ENCODE measurements around the gene KLHDC3. TPM values are rescaled to one million over a fixed set of nuclear protein-coding genes. Genes with fewer than 3 reads are reported as not detected.
"Not testable (repeated sequence)": the region's sequence is repeated elsewhere in the genome, so short reads cannot be mapped to it uniquely, and the experiment has no call there.

Gene KLHDC3
- total RNA-seq, 1 donor from 2014 or later = 70.8 TPM

GRCh38 chr6:42989923-42990322 is 24.1 kb upstream of the KLHDC3 start:
- no peak overlapping the region for H3K4me3 ChIP-seq (ENCODE audit: low read depth, low read length)
- DNase-seq (ENCODE audit: low read depth) = no peak
- TF ChIP-seq CTCF (conservative IDR thresholded peaks at IDR 0.05; ENCODE audit: low read depth, low read length) = no peak

GRCh38 chr6:42993445-42993844 is 20.6 kb upstream of the KLHDC3 start:
- no peak overlapping the region for H3K4me3 ChIP-seq (ENCODE audit: low read depth, low read length)
- TF ChIP-seq CTCF (conservative IDR thresholded peaks at IDR 0.05; ENCODE audit: low read depth, low read length) = no peak

GRCh38 chr6:42996513-42996912 is 17.5 kb upstream of the KLHDC3 start:
- TF ChIP-seq CTCF (conservative IDR thresholded peaks at IDR 0.05; ENCODE audit: low read depth, low read length) = peak; percentile 22
- H3K4me3 ChIP-seq (ENCODE audit: low read depth, low read length) = no peak overlapping the region
- no peak for DNase-seq (ENCODE audit: low read depth)

More at GRCh38 chr6:42993445-42993844, 20.6 kb upstream of the KLHDC3 start:
- no peak for DNase-seq (ENCODE audit: low read depth)

GRCh38 chr6:42998205-42998604 is 15.8 kb upstream of the KLHDC3 start:
- H3K4me3 ChIP-seq (ENCODE audit: low read depth, low read length); DNase-seq (ENCODE audit: low read depth): not testable (repeated sequence)

- no peak for TF ChIP-seq CTCF (conservative IDR thresholded peaks at IDR 0.05; ENCODE audit: low read depth, low read length)
Observed at GRCh38 chr6:43001843-43002242, 12.2 kb upstream of the KLHDC3 start.

GRCh38 chr6:43005844-43006243 is 8.2 kb upstream of the KLHDC3 start:
- no peak overlapping the region for H3K4me3 ChIP-seq (ENCODE audit: low read depth, low read length)
- no peak for TF ChIP-seq CTCF (conservative IDR thresholded peaks at IDR 0.05; ENCODE audit: low read depth, low read length)
- DNase-seq (ENCODE audit: low read depth) = no peak

More at GRCh38 chr6:43001843-43002242, 12.2 kb upstream of the KLHDC3 start:
- H3K4me3 ChIP-seq (ENCODE audit: low read depth, low read length) = no peak overlapping the region
- DNase-seq (ENCODE audit: low read depth) = no peak

GRCh38 chr6:43006251-43006650 is 7.8 kb upstream of the KLHDC3 start:
- no peak overlapping the region for H3K4me3 ChIP-seq (ENCODE audit: low read depth, low read length)
- DNase-seq (ENCODE audit: low read depth) = no peak
- TF ChIP-seq CTCF (conservative IDR thresholded peaks at IDR 0.05; ENCODE audit: low read depth, low read length) = no peak
